ENCODE results near the gene UBL4A. TPM values are rescaled to one million over a fixed set of nuclear protein-coding genes. Genes with fewer than 3 reads are reported as not detected.

The UBL4A gene
- total RNA-seq, 1 experiment from 2014 or later: 37.4 TPM

GRCh38 chrX:154462396-154462795 lies 24.0 kb downstream of the UBL4A start:
- ChIA-PET RAD21 (ENCODE audit: low non-redundant PET in 1 of 2, low total read pairs in 2 of 2, uncharacterized antibody in 2 of 2, unreplicated experiment in 2 of 2) (no interaction called here), CTCF (no interaction called here), POLR2A (no interaction called here)
- no peak for ATAC-seq
- H3K27ac ChIP-seq (ENCODE audit: low read depth, low read length): no peak overlapping the region
- H3K27me3 ChIP-seq (ENCODE audit: insufficient read depth, low read length): no peaks in the 10 kb centered on the region
- peaks cover 2 to 4% of the 10 kb centered on the region in 2 experiments; a peak in 1 of 4 replicates for H3K36me3 ChIP-seq (ENCODE audit: control insufficient read depth in 1 of 2, insufficient read depth in 2 of 2, low read length in 2 of 2)
- no peaks in the 10 kb centered on the region for H3K9me2 ChIP-seq (ENCODE audit: insufficient read depth)
- H3K4me2 ChIP-seq (ENCODE audit: low read length): no peak overlapping the region
- H3K4me3 ChIP-seq (replicated peaks in 1 of 2; ENCODE audit: low read depth in 1 of 2, low read length in 2 of 2): no peak overlapping the region
- H3K9ac ChIP-seq (ENCODE audit: low read length): no peak overlapping the region
- no TSS peak for BruUV-seq (replicated peaks)
- no peak for DNase-seq (ENCODE audit: low read depth, low spot score)
- no peaks in the 10 kb centered on the region for H4K20me1 ChIP-seq (ENCODE audit: insufficient read depth)
- H3K9me3 ChIP-seq (ENCODE audit: control insufficient read depth in 1 of 2, insufficient read depth in 1 of 2, low read depth in 1 of 2, low read length in 2 of 2): no peaks in the 10 kb centered on the region
- no peak overlapping the region for H2AFZ ChIP-seq (ENCODE audit: low read depth, low read length, poor library complexity, severe bottlenecking)
- TF ChIP-seq FOSL1 (IDR thresholded peaks at IDR 0.05; ENCODE audit: low read depth) (no peak), EZH2phosphoT487 (IDR thresholded peaks at IDR 0.05; ENCODE audit: borderline replicate concordance) (no peak), RAD21 (IDR thresholded peaks at IDR 0.05; ENCODE audit: low read depth) (no peak), ATF3 (IDR thresholded peaks at IDR 0.05) (no peak), EZH2 (IDR thresholded peaks at IDR 0.05) (no peak), CBX3 (IDR thresholded peaks at IDR 0.05; ENCODE audit: low read depth) (no peak), POLR2A (IDR thresholded peaks at IDR 0.05; ENCODE audit: borderline replicate concordance, extremely low read depth, insufficient read depth, insufficient read length) (no peak), SP1 (IDR thresholded peaks at IDR 0.05; ENCODE audit: low read depth) (no peak), MAX (IDR thresholded peaks at IDR 0.05) (no peak)
- intact Hi-C loops (cut with micrococcal nuclease): no loop called here
- H3K4me1 ChIP-seq (ENCODE audit: control insufficient read depth in 1 of 2, insufficient read depth in 2 of 2, low read length in 2 of 2): peaks cover 5 to 8% of the 10 kb centered on the region in 2 experiments; a peak in 1 of 4 replicates
- H3K79me2 ChIP-seq (ENCODE audit: insufficient read depth, low read length): peaks cover 24% of the 10 kb centered on the region

- no peaks in the 10 kb centered on the region for H3K27me3 ChIP-seq (ENCODE audit: insufficient read depth, low read length)
- H4K20me1 ChIP-seq (ENCODE audit: insufficient read depth): no peaks in the 10 kb centered on the region
- peaks cover 24% of the 10 kb centered on the region for H3K79me2 ChIP-seq (ENCODE audit: insufficient read depth, low read length)
- no peak overlapping the region for H3K4me2 ChIP-seq (ENCODE audit: low read length)
- BruUV-seq (replicated peaks): no TSS peak
- ChIA-PET CTCF (no interaction called here), POLR2A (no interaction called here), RAD21 (ENCODE audit: low non-redundant PET in 1 of 2, low total read pairs in 2 of 2, uncharacterized antibody in 2 of 2, unreplicated experiment in 2 of 2) (no interaction called here)
- no peak overlapping the region for H3K9ac ChIP-seq (ENCODE audit: low read length)
- peaks cover 7 to 12% of the 10 kb centered on the region in 2 experiments; a peak in 1 of 4 replicates for H3K4me1 ChIP-seq (ENCODE audit: control insufficient read depth in 1 of 2, insufficient read depth in 2 of 2, low read length in 2 of 2)
- H3K9me3 ChIP-seq (ENCODE audit: control insufficient read depth in 1 of 2, insufficient read depth in 1 of 2, low read depth in 1 of 2, low read length in 2 of 2): no peaks in the 10 kb centered on the region
- no peak overlapping the region for H3K4me3 ChIP-seq (replicated peaks in 1 of 2; ENCODE audit: low read depth in 1 of 2, low read length in 2 of 2)
- peaks cover 0 to 4% of the 10 kb centered on the region in 2 experiments; a peak in 1 of 4 replicates for H3K36me3 ChIP-seq (ENCODE audit: control insufficient read depth in 1 of 2, insufficient read depth in 2 of 2, low read length in 2 of 2)
- no peak for ATAC-seq
- TF ChIP-seq EZH2 (IDR thresholded peaks at IDR 0.05) (no peak), CBX3 (IDR thresholded peaks at IDR 0.05; ENCODE audit: low read depth) (no peak)
- H2AFZ ChIP-seq (ENCODE audit: low read depth, low read length, poor library complexity, severe bottlenecking): no peak overlapping the region
- DNase-seq (ENCODE audit: low read depth, low spot score): no peak
- no peak overlapping the region for H3K27ac ChIP-seq (ENCODE audit: low read depth, low read length)
- intact Hi-C loops (cut with micrococcal nuclease): no loop called here
- H3K9me2 ChIP-seq (ENCODE audit: insufficient read depth): no peaks in the 10 kb centered on the region
These were observed 26.1 kb downstream of the UBL4A start for GRCh38 chrX:154460326-154460725.
